ENCODE measurements around the gene SPDYE16. TPM values are rescaled to one million over a fixed set of nuclear protein-coding genes. Genes with fewer than 3 reads are reported as not detected.
"Not testable (repeated sequence)": the region's sequence is repeated elsewhere in the genome, so short reads cannot be mapped to it uniquely, and the experiment has no call there.

Gene SPDYE16
- total RNA-seq, 1 experiment from 2014 or later: not detected

DNA sequence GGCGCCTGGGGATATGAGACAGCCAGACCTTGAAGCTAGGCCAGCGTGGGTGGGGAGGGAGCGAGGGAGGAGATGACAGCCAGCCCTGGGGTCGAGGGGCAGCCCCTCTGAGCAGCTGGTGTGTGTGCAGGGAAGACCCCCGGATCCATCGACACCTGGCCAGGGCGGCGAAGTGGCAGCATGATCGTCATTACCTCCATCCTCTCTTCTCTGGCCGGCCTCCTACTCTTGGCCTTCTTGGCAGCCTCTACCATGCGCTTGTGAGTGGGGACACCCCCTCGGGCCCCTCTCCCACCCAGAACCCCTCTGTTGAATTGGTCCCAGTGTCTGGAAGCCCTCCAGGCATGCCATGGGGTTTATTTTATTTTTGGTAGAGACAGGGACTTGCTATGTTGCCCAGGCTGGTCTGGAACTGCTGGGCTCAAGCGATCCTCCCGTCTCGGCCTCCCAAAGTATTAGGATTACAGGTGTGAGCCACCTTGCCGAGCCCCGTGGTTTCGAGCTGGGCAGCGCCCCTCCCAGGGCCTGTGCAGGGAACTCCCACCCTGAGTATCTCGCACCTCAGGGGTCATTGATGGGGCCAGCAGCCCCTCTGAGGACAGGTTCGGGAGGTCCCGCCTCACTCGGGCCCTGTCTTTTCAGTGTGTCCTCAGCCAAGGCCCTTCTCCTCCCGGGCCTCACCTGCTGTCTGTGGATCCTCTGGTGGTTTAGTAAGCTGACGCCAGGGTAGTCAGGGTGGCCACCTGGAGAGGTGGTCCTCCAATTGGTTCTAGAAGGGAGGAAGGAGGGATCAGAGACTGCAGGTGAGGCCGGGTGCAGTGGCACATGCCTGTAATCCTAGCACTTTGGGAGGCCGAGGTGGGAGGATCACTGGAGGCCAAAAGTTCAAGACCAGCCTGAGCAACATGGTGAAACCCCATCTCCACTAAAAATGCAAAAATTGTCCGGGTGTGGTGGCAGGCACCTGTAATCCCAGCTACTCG, 29.0 kb downstream of the SPDYE16 start:
- H3K4me2 ChIP-seq (ENCODE audit: low read length): no peak overlapping the region
- CTCF ChIA-PET: no interaction called here
- H3K9ac ChIP-seq (ENCODE audit: low read length): no peak overlapping the region
- no peak for DNase-seq
- no peaks in the 10 kb centered on the region for H3K9me3 ChIP-seq (ENCODE audit: low read length)
- no peaks in the 10 kb centered on the region for H3K36me3 ChIP-seq (ENCODE audit: low read depth, low read length)
- no peaks in the 10 kb centered on the region for H3K9me2 ChIP-seq (replicated peaks; ENCODE audit: low read length)
- ATAC-seq: no peak
- POLR2A ChIA-PET (ENCODE audit: unreplicated experiment): no interaction called here
- peaks cover 19% of the 10 kb centered on the region for H3K4me1 ChIP-seq (ENCODE audit: insufficient read depth, low read length)
- H3K79me2 ChIP-seq (ENCODE audit: low read length): no peaks in the 10 kb centered on the region
- H3K27ac ChIP-seq (ENCODE audit: low read length): no peak overlapping the region
- H3F3A ChIP-seq (ENCODE audit: low read length, unreplicated experiment): no peaks in the 10 kb centered on the region
- no peak overlapping the region for H2AFZ ChIP-seq (ENCODE audit: low read length)
- intact Hi-C loops (cut with micrococcal nuclease): no loop called here
- no peak for TF ChIP-seq EZH2phosphoT487 (IDR thresholded peaks at IDR 0.05; ENCODE audit: borderline replicate concordance, low read length)
- TF ChIP-seq CTCF (conservative IDR thresholded peaks at IDR 0.05; ENCODE audit: low read depth, low read length): no peak
- TF ChIP-seq EZH2 (IDR thresholded peaks at IDR 0.05; ENCODE audit: low read length, unreplicated experiment): no peak
- BruUV-seq (replicated peaks): no TSS peak
- H3K27me3 ChIP-seq (ENCODE audit: low read length): no peaks in the 10 kb centered on the region
- H3K4me3 ChIP-seq (ENCODE audit: low read length): no peak overlapping the region
- no peaks in the 10 kb centered on the region for H4K20me1 ChIP-seq (ENCODE audit: low read length)

- ChIA-PET CTCF (interaction anchor here (0.5 kb wide), 1 partner anchor 72 kb away, joined by 3 read pairs; no protein-coding TSS in a partner anchor), POLR2A (ENCODE audit: unreplicated experiment) (no interaction called here)
- peak; percentile 11; the same call in 1 of the 2 replicates for ATAC-seq
- Histone ChIP-seq H3K4me3 (ENCODE audit: low read length) (no peak overlapping the region), H3K27me3 (ENCODE audit: low read length) (no peaks in the 10 kb centered on the region), H4K20me1 (ENCODE audit: low read length) (no peaks in the 10 kb centered on the region), H3F3A (ENCODE audit: low read length, unreplicated experiment) (no peaks in the 10 kb centered on the region), H3K79me2 (ENCODE audit: low read length) (no peaks in the 10 kb centered on the region), H3K36me3 (ENCODE audit: low read depth, low read length) (no peaks in the 10 kb centered on the region), H3K9me3 (ENCODE audit: low read length) (no peaks in the 10 kb centered on the region), H3K9ac (ENCODE audit: low read length) (peak overlapping the region; percentile 63), H3K4me2 (ENCODE audit: low read length) (peak overlapping the region; percentile 48; the same call in 1 of the 2 replicates), H3K9me2 (replicated peaks; ENCODE audit: low read length) (no peaks in the 10 kb centered on the region), H3K4me1 (ENCODE audit: insufficient read depth, low read length) (peaks cover 19% of the 10 kb centered on the region), H3K27ac (ENCODE audit: low read length) (peak overlapping the region; percentile 55), H2AFZ (ENCODE audit: low read length) (no peak overlapping the region)
- intact Hi-C loops (cut with micrococcal nuclease): no loop called here
- TF ChIP-seq CTCF (conservative IDR thresholded peaks at IDR 0.05; ENCODE audit: low read depth, low read length): peak; percentile 49
- TF ChIP-seq EZH2phosphoT487 (IDR thresholded peaks at IDR 0.05; ENCODE audit: borderline replicate concordance, low read length): no peak
- peak; percentile 10 for DNase-seq
- no TSS peak for BruUV-seq (replicated peaks)
These were observed 29.9 kb downstream of the SPDYE16 start for GRCh38 chr7:76512941-76513816.

GRCh38 chr7:76511911-76512885, 30.9 kb downstream of the SPDYE16 start:
- Histone ChIP-seq H3K4me2 (ENCODE audit: low read length) (peak overlapping the region; percentile 48; the same call in 1 of the 2 replicates), H3K4me1 (ENCODE audit: insufficient read depth, low read length) (peaks cover 19% of the 10 kb centered on the region), H3K27ac (ENCODE audit: low read length) (peak overlapping the region; percentile 55), H3K9ac (ENCODE audit: low read length) (peak overlapping the region; percentile 63)
- BruUV-seq (replicated peaks): TSS peak; percentile 58
- H4K20me1 ChIP-seq (ENCODE audit: low read length); H3K9me3 ChIP-seq (ENCODE audit: low read length); H3K36me3 ChIP-seq (ENCODE audit: low read depth, low read length); intact Hi-C loops (cut with micrococcal nuclease); H3F3A ChIP-seq (ENCODE audit: low read length, unreplicated experiment); H3K27me3 ChIP-seq (ENCODE audit: low read length); DNase-seq; CTCF ChIA-PET; POLR2A ChIA-PET (ENCODE audit: unreplicated experiment); H3K79me2 ChIP-seq (ENCODE audit: low read length); H2AFZ ChIP-seq (ENCODE audit: low read length); H3K4me3 ChIP-seq (ENCODE audit: low read length); H3K9me2 ChIP-seq (replicated peaks; ENCODE audit: low read length): not testable (repeated sequence)
- ATAC-seq: peak; percentile 89

GRCh38 chr7:76511200-76511910, 31.7 kb downstream of the SPDYE16 start:
- H3K4me3 ChIP-seq (ENCODE audit: low read length); H3K36me3 ChIP-seq (ENCODE audit: low read depth, low read length); H3K4me2 ChIP-seq (ENCODE audit: low read length); CTCF ChIA-PET; DNase-seq; H3K9me3 ChIP-seq (ENCODE audit: low read length); H3K27me3 ChIP-seq (ENCODE audit: low read length); POLR2A ChIA-PET (ENCODE audit: unreplicated experiment); H3K79me2 ChIP-seq (ENCODE audit: low read length); ATAC-seq; H3K27ac ChIP-seq (ENCODE audit: low read length); H4K20me1 ChIP-seq (ENCODE audit: low read length); H3K9me2 ChIP-seq (replicated peaks; ENCODE audit: low read length); H3F3A ChIP-seq (ENCODE audit: low read length, unreplicated experiment); BruUV-seq (replicated peaks); intact Hi-C loops (cut with micrococcal nuclease); H2AFZ ChIP-seq (ENCODE audit: low read length); H3K9ac ChIP-seq (ENCODE audit: low read length): not testable (repeated sequence)
- peaks cover 19% of the 10 kb centered on the region for H3K4me1 ChIP-seq (ENCODE audit: insufficient read depth, low read length)
